Measurements from ENCODE around the gene SPOCK2. TPM values are rescaled to one million over a fixed set of nuclear protein-coding genes. Genes with fewer than 3 reads are reported as not detected.

SPOCK2 gene
- total and polyA plus RNA-seq, 2 of the 13 experiments (the other 11 are each of a cell fraction or from before 2014, with no cell fraction given) = 8.6 to 30.6 TPM

GRCh38 chr10:72056932-72057751 lies 31.2 kb downstream of the SPOCK2 start (continued):
- no peak for TF ChIP-seq ZNF776 (CRISPR knock-in tag; IDR thresholded peaks at IDR 0.05)
- no peak for TF ChIP-seq SRY (CRISPR knock-in tag; IDR thresholded peaks at IDR 0.05)
- no peak for TF ChIP-seq ZFP62 (CRISPR knock-in tag; IDR thresholded peaks at IDR 0.05)
- TF ChIP-seq TEAD3 (CRISPR knock-in tag; optimal IDR thresholded peaks at IDR 0.05; ENCODE audit: borderline replicate concordance) = peak; percentile 48
- TF ChIP-seq ZNF816 (CRISPR knock-in tag; IDR thresholded peaks at IDR 0.05; ENCODE audit: borderline replicate concordance) = no peak
- TF ChIP-seq ESRRA (CRISPR knock-in tag; IDR thresholded peaks at IDR 0.05; ENCODE audit: low read depth) = peak; percentile 38; the same call in 1 of the 2 replicates
- TF ChIP-seq TCF12 (IDR thresholded peaks at IDR 0.05) = no peak
- no peak for TF ChIP-seq TCF12 (CRISPR knock-in tag; IDR thresholded peaks at IDR 0.05)
- TF ChIP-seq TGIF2 (CRISPR knock-in tag; IDR thresholded peaks at IDR 0.05) = peak; percentile 93
- TF ChIP-seq ATF2 (CRISPR knock-in tag; IDR thresholded peaks at IDR 0.05) = 0 out of 2 replicates have a peak, but pooled peaks have one; percentile 43
- TF ChIP-seq SP140L (CRISPR knock-in tag; IDR thresholded peaks at IDR 0.05; ENCODE audit: borderline replicate concordance) = no peak
- peak; percentile 40; the same call in 1 of the 2 replicates for TF ChIP-seq ZNF367 (CRISPR knock-in tag; IDR thresholded peaks at IDR 0.05; ENCODE audit: borderline replicate concordance)
- TF ChIP-seq ATF7 (IDR thresholded peaks at IDR 0.05) = no peak
- no peak for TF ChIP-seq ATF7 (CRISPR knock-in tag; IDR thresholded peaks at IDR 0.05)
- TF ChIP-seq ZNF580 (CRISPR knock-in tag; IDR thresholded peaks at IDR 0.05; ENCODE audit: borderline replicate concordance, low read depth) = no peak
- no peak for TF ChIP-seq TP53 (CRISPR knock-in tag; conservative IDR thresholded peaks at IDR 0.05)
- no peak for TF ChIP-seq MYPOP (CRISPR knock-in tag; IDR thresholded peaks at IDR 0.05)
- no peak for TF ChIP-seq MIER2 (CRISPR knock-in tag; IDR thresholded peaks at IDR 0.05)
- peak; percentile 56; the same call in 1 of the 2 replicates for TF ChIP-seq THRA (CRISPR knock-in tag; IDR thresholded peaks at IDR 0.05; ENCODE audit: borderline replicate concordance)
- 0 out of 2 replicates have a peak, but pooled peaks have one; percentile 39 for TF ChIP-seq ZNF256 (CRISPR knock-in tag; conservative IDR thresholded peaks at IDR 0.05)
- TF ChIP-seq KLF16 (CRISPR knock-in tag; IDR thresholded peaks at IDR 0.05) = no peak
- no peak for TF ChIP-seq ZNF430 (CRISPR knock-in tag; IDR thresholded peaks at IDR 0.05)
- no peak for TF ChIP-seq POLR2AphosphoS5 (IDR thresholded peaks at IDR 0.05; ENCODE audit: low read depth, low read length)
- TF ChIP-seq ZHX1 (CRISPR knock-in tag; IDR thresholded peaks at IDR 0.05; ENCODE audit: low read depth) = no peak
- TF ChIP-seq ZNF792 (CRISPR knock-in tag; IDR thresholded peaks at IDR 0.05) = peak; percentile 30; the same call in 1 of the 2 replicates

Measured in HepG2 (cell line).